Measurements from ENCODE around the gene FOXR2.

The FOXR2 gene

GRCh38 chrX:55623100-55623499 lies at the start of gene FOXR2:
Gene FOXR2 (plus strand): TSS chrX:55623400. CDS start chrX:55623712, 312 bp downstream.
- no peak for DNase-seq (ENCODE audit: low read depth)

GRCh38 chrX:55579115-55579514 lies 44.1 kb upstream of the FOXR2 start:
- DNase-seq (ENCODE audit: low read depth): no peak

- no peak for DNase-seq (ENCODE audit: low read depth)
Measured at GRCh38 chrX:55582447-55582846, 40.8 kb upstream of the FOXR2 start.

GRCh38 chrX:55593296-55593695 lies 29.9 kb upstream of the FOXR2 start:
- no peak for DNase-seq (ENCODE audit: low read depth)

- no peak for DNase-seq (ENCODE audit: low read depth)
Measured at GRCh38 chrX:55593756-55594257, 29.4 kb upstream of the FOXR2 start.

- no peak for DNase-seq (ENCODE audit: low read depth)
Measured at GRCh38 chrX:55598333-55598732, 24.9 kb upstream of the FOXR2 start.

- DNase-seq (ENCODE audit: low read depth): no peak
Measured at GRCh38 chrX:55619547-55619946, 3.7 kb upstream of the FOXR2 start.

- DNase-seq (ENCODE audit: low read depth): no peak
Measured at GRCh38 chrX:55624403-55624802, 1.2 kb downstream of the FOXR2 start.

GRCh38 chrX:55636109-55636508 lies 12.9 kb downstream of the FOXR2 start:
- DNase-seq (ENCODE audit: low read depth): no peak

- DNase-seq (ENCODE audit: low read depth): no peak
Measured at GRCh38 chrX:55638933-55639332, 15.7 kb downstream of the FOXR2 start.

GRCh38 chrX:55640854-55641253 lies 17.7 kb downstream of the FOXR2 start:
- DNase-seq (ENCODE audit: low read depth): no peak

GRCh38 chrX:55648434-55648833 lies 25.2 kb downstream of the FOXR2 start:
- DNase-seq (ENCODE audit: low read depth): no peak

GRCh38 chrX:55659931-55660330 lies 36.7 kb downstream of the FOXR2 start:
- DNase-seq (ENCODE audit: low read depth): no peak

GRCh38 chrX:55663584-55663983 lies 40.4 kb downstream of the FOXR2 start:
- DNase-seq (ENCODE audit: low read depth): no peak

GRCh38 chrX:55668084-55668483 lies 44.9 kb downstream of the FOXR2 start:
- no peak for DNase-seq (ENCODE audit: low read depth)
